ENCODE results near the gene MKKS. TPM values are rescaled to one million over a fixed set of nuclear protein-coding genes. Genes with fewer than 3 reads are reported as not detected.

MKKS gene
- polyA plus RNA-seq, 1 donor (not counting 4 experiments of a cell fraction or from before 2014, with no cell fraction given) = 24.8 TPM

DNA sequence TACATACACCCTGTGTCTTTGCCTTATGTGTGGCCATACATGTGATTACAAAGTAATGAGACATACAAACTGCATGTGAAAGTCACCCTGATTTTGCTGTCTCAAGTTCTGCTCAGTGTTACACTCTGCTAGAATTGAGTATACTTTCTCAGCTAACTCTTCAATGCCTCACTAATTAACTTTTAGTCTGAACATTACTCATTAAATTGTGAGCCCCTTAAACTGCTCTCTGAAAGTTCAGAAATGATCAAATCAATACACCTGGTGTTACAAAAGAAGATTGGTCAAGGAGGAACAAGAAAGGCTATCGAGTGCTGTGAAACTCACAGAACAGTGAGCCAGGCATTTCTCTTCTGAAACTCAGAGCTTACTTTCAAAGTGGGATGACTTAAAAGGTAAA lies 71.3 kb downstream of the MKKS start:
- Histone ChIP-seq H3K9ac (ENCODE audit: control insufficient read depth, extremely low read depth, insufficient read depth, low read length) (no peak overlapping the region), H3K27ac (ENCODE audit: control insufficient read depth, insufficient read depth, low read length) (no peak overlapping the region), H3K9me3 (ENCODE audit: control insufficient read depth, low read depth, low read length) (no peaks in the 10 kb centered on the region), H2AFZ (ENCODE audit: control insufficient read depth, low read length) (no peak overlapping the region), H3K4me2 (ENCODE audit: control insufficient read depth, extremely low read depth, insufficient read depth, low read depth, low read length) (no peak overlapping the region), H3K4me3 (ENCODE audit: control insufficient read depth in 2 of 3, extremely low read depth in 1 of 3, insufficient read depth in 2 of 3, low read depth in 1 of 3, low read length in 3 of 3) (no peak overlapping the region), H4K20me1 (ENCODE audit: control insufficient read depth, extremely low read depth, insufficient read depth, low read length) (no peaks in the 10 kb centered on the region), H3K36me3 (ENCODE audit: control insufficient read depth in 2 of 2, extremely low read depth in 1 of 2, insufficient read depth in 2 of 2, low read length in 2 of 2) (no peaks in the 10 kb centered on the region), H3K79me2 (ENCODE audit: control insufficient read depth, insufficient read depth, low read length) (no peaks in the 10 kb centered on the region), H3K4me1 (ENCODE audit: control insufficient read depth, extremely low read depth, insufficient read depth, low read length) (no peaks in the 10 kb centered on the region), H3K27me3 (ENCODE audit: control insufficient read depth, extremely low read depth, insufficient read depth, low read length) (no peaks in the 10 kb centered on the region), H3K9me1 (ENCODE audit: control insufficient read depth, extremely low read depth, insufficient read depth, low read length) (no peaks in the 10 kb centered on the region)
- dilution Hi-C loops (cut with MboI; ENCODE audit: extremely low pct_ligation_motif_present, low sequenced_read_pairs) = no loop called here
- TF ChIP-seq, protein P1, sequence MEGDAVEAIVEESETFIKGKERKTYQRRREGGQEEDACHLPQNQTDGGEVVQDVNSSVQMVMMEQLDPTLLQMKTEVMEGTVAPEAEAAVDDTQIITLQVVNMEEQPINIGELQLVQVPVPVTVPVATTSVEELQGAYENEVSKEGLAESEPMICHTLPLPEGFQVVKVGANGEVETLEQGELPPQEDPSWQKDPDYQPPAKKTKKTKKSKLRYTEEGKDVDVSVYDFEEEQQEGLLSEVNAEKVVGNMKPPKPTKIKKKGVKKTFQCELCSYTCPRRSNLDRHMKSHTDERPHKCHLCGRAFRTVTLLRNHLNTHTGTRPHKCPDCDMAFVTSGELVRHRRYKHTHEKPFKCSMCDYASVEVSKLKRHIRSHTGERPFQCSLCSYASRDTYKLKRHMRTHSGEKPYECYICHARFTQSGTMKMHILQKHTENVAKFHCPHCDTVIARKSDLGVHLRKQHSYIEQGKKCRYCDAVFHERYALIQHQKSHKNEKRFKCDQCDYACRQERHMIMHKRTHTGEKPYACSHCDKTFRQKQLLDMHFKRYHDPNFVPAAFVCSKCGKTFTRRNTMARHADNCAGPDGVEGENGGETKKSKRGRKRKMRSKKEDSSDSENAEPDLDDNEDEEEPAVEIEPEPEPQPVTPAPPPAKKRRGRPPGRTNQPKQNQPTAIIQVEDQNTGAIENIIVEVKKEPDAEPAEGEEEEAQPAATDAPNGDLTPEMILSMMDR (optimal IDR thresholded peaks at IDR 0.05 in 1 of 3, IDR thresholded peaks at IDR 0.05 in 1 of 3, conservative IDR thresholded peaks at IDR 0.05 in 1 of 3; ENCODE audit: extremely low read depth in 1 of 3, insufficient read depth in 2 of 3, low read length in 3 of 3) = no peak
- no peak for TF ChIP-seq EZH2 (IDR thresholded peaks at IDR 0.05; ENCODE audit: low read length)
- FAIRE-seq (no peak), DNase-seq (ENCODE audit: low read depth, low spot score) (no peak)

DNA sequence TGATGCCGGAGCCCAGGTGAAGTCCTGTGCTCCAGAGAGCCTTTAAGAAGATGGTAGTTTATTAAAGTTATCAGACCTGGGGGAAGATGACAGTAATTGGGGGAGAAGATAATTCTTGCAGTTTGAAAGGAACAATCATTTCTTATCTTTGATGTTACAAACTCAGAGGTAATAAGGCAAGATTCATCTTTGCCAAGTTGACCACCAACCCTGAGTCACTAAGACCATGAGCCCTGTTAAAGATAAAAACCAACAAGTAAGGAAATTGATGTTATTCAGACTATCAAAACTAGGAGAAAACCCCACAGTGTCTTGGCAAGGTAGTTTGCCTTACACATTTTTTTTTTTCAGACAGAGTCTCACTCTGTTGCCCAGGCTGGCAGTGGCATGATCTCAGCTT lies 73.1 kb downstream of the MKKS start:
- Histone ChIP-seq H3K27ac (ENCODE audit: control insufficient read depth, insufficient read depth, low read length) (no peak overlapping the region), H3K9me3 (ENCODE audit: control insufficient read depth, low read depth, low read length) (no peaks in the 10 kb centered on the region), H4K20me1 (ENCODE audit: control insufficient read depth, extremely low read depth, insufficient read depth, low read length) (no peaks in the 10 kb centered on the region), H3K9ac (ENCODE audit: control insufficient read depth, extremely low read depth, insufficient read depth, low read length) (no peak overlapping the region), H3K79me2 (ENCODE audit: control insufficient read depth, insufficient read depth, low read length) (no peaks in the 10 kb centered on the region), H3K4me3 (ENCODE audit: control insufficient read depth in 2 of 3, extremely low read depth in 1 of 3, insufficient read depth in 2 of 3, low read depth in 1 of 3, low read length in 3 of 3) (no peak overlapping the region), H3K36me3 (ENCODE audit: control insufficient read depth in 2 of 2, extremely low read depth in 1 of 2, insufficient read depth in 2 of 2, low read length in 2 of 2) (no peaks in the 10 kb centered on the region), H3K27me3 (ENCODE audit: control insufficient read depth, extremely low read depth, insufficient read depth, low read length) (no peaks in the 10 kb centered on the region), H3K4me2 (ENCODE audit: control insufficient read depth, extremely low read depth, insufficient read depth, low read depth, low read length) (no peak overlapping the region), H3K9me1 (ENCODE audit: control insufficient read depth, extremely low read depth, insufficient read depth, low read length) (no peaks in the 10 kb centered on the region), H3K4me1 (ENCODE audit: control insufficient read depth, extremely low read depth, insufficient read depth, low read length) (no peaks in the 10 kb centered on the region), H2AFZ (ENCODE audit: control insufficient read depth, low read length) (no peak overlapping the region)
- no peak for TF ChIP-seq EZH2 (IDR thresholded peaks at IDR 0.05; ENCODE audit: low read length)
- TF ChIP-seq, protein P1 (optimal IDR thresholded peaks at IDR 0.05 in 1 of 3, IDR thresholded peaks at IDR 0.05 in 1 of 3, conservative IDR thresholded peaks at IDR 0.05 in 1 of 3; ENCODE audit: extremely low read depth in 1 of 3, insufficient read depth in 2 of 3, low read length in 3 of 3) = no peak
- FAIRE-seq (no peak), DNase-seq (ENCODE audit: low read depth, low spot score) (no peak)
- dilution Hi-C loops (cut with MboI; ENCODE audit: extremely low pct_ligation_motif_present, low sequenced_read_pairs) = no loop called here
